HG03135 (cell line): ENCODE measurements around the gene FAM149A.
A peak's percentile ranks its signal among the peaks of the same experiment; 100 is the strongest.

Experiments
- ATAC-seq: cut with Tn5 transposase; IDR thresholded peaks from one replicate; pipeline ENCODE4 v1.9.1; 2021; ENCODE audit warnings: mild to moderate bottlenecking, moderate library complexity; ENCODE audit not compliant: unreplicated experiment

FAM149A gene

DNA sequence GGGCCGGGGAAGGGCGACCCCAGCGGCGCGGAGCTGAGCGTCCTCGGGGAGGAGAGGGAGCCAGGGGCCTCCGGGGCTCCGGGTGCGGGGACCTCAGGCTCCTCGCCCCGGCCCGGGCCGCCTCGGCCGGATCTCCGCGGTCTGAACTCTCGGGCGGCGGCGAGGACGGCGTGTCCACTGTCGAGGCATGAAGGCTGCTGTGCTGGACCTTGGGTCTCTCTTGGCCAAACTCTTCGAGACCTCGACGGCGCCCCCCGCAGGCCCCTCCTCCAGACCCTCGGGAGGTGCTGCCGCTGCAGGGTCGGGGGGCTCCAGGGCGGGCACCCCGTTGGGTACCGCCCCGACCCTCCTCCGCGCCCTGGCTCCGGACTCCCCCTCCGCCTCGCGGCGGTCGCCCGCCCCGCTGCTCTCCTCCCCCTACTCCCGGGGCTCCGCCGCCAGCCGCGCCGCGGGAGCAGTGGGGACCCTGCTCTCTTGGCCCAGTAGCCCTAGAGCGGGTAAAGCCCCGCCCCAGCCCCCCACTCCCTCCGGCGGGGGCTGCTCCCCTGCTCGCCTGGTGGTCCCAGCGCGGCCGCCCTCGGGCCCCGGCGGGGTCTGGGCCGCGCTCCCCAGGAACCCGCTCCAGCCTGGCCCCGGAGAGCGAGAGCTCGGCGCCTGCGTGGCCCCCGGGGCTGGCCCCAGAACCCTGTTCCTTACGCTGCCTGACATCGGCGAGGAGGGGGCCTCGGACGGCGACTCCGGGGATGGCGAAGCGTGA lies 564 bp downstream of the FAM149A start:
- peak; percentile 33 for ATAC-seq

- ATAC-seq: no peak
These were observed 1.3 kb downstream of the FAM149A start for GRCh38 chr4:186105647-186106321.

GRCh38 chr4:186107947-186108346 lies 3.4 kb downstream of the FAM149A start:
- no peak for ATAC-seq

- no peak for ATAC-seq
These were observed 3.9 kb downstream of the FAM149A start for GRCh38 chr4:186108391-186108790.

GRCh38 chr4:186109245-186109644 lies 4.7 kb downstream of the FAM149A start:
- no peak for ATAC-seq

GRCh38 chr4:186116697-186117096 lies 12.2 kb downstream of the FAM149A start:
- ATAC-seq: no peak

GRCh38 chr4:186118582-186118981 lies 14.1 kb downstream of the FAM149A start:
- ATAC-seq: no peak

GRCh38 chr4:186121057-186121456 lies 16.6 kb downstream of the FAM149A start:
- no peak for ATAC-seq

DNA sequence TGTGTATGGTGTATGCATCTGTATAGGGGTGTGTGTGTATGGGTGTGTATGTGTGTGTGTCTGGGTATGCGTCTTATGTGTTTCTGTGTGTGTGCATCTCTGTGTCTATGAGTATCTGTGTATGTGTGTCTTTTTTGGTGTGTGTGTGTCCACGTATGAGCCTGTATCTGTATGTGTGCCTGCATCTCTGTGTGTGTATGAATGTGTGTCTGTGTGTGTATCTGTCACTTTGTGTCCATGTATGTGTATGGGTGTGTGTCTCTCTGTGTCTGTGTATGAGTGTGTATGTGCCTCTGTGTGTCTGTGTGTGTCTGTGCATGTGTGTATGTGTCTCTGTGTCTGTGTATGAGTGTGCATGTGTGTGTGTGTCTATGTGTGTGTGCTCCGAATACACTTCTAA lies 24.3 kb downstream of the FAM149A start:
- ATAC-seq: no peak

GRCh38 chr4:186131935-186132334 lies 27.4 kb downstream of the FAM149A start:
- no peak for ATAC-seq

DNA sequence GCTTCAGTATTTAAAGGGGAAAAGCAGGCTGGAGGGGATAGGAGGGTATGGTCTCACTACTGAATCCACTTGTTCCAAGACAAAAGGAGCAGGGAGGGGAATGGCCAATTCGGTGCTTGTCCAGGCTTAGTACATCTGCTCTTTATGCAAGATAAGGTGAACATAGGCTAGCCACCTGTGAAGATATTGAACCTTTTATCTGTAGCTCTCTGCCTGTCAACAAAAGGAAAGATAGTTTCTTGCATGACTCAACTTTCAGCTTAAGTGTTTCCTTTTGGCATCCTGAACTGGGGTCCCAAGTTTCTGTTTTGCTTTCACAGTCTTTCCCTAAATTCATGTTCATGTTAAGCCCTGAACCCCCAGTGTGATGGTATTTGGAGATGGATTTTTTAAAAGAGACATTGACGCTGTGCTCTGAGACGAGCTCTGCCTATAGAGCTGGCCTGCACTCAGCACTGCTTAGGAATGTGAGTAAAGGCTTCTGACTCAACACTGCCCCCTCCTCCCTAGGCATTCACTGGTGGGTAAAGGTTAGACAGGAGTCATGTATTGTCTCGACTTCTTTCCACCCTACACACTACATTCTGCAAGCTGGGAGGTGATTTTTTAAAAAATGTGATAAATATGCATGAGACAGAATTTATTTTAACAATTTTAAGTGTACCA lies 28.2 kb downstream of the FAM149A start:
- ATAC-seq: no peak

DNA sequence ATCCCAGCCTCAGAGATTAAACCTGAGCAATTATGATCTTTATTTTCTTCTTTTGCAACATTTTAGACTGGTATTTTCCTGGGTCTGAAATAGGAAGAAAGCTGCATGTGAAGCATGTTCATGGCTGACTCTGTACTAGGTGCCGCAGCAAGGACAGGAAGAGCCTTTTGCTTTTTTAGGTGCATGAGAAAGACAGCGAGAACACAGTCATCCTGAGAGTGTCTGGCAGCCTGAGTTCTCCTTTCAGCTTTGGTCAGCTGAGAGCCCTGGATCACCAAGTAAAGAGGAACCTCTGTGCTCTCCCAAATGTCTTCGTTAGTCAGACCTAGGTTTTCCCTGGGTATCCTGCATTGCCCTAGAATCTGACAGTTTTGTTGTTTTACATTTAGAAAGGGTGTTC lies 29.8 kb downstream of the FAM149A start:
- peak; percentile 99 for ATAC-seq

GRCh38 chr4:186134861-186135260 lies 30.4 kb downstream of the FAM149A start:
- ATAC-seq: no peak

DNA sequence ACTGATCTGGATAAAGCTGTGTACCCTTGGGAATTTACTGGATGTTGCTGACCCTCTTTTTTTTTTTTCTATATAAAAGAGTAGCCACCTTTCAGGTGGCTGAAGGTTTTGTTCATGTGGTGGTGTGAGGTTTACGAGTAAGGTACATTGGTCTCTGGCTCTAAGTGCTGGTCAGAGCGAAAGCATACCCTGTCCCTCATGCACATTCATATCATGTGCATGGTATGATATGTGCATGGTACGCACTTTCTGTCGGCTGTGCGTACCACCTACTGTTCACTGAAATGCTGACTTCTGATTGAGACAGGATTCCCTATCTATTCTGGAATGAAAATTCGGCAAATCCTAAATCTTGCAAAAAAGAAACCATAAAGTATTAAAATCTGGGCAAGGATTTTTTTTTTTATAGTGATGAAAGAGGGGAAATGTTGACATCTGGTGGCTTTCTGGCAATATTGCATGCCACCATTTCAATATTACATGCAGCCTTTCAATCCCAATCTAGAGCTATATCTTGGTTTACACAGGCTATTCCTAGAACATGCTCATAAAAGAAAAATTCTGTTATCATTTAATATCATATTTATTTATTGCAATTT lies 32.8 kb downstream of the FAM149A start:
- ATAC-seq: no peak

GRCh38 chr4:186144198-186144945 lies 39.9 kb downstream of the FAM149A start:
- peak; percentile 53 for ATAC-seq

DNA sequence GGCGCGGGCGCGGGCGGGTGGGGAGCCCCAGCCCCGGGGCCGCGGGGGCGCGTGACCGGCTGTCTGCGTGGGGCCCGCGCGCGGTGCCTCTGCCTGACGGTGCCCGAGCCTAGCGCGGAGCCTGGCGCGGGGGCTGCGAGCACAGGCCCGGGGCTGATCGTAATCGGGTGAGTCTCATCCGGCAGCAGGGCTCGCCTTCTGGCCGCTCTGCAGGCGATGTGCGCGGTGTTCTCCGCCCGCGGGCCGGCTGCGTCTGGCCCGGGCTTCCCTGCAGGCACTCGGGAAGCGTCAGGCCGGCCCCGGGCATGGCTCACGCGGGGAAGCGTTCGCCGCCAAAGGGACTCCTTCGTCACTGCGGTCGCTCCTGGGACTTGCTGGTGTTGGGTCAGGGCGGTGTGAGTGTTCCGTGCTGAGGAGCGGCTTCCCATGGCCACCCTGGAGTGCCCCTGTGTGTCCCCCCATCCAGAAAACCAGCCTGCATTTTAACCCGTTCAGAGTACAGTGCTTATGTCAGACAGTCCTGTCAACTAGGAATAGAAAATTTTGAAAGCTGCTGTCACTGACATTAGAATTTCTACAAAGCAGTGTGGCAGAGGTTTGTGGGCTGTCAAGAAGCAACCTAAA lies 40.6 kb downstream of the FAM149A start:
- ATAC-seq: peak; percentile 35

DNA sequence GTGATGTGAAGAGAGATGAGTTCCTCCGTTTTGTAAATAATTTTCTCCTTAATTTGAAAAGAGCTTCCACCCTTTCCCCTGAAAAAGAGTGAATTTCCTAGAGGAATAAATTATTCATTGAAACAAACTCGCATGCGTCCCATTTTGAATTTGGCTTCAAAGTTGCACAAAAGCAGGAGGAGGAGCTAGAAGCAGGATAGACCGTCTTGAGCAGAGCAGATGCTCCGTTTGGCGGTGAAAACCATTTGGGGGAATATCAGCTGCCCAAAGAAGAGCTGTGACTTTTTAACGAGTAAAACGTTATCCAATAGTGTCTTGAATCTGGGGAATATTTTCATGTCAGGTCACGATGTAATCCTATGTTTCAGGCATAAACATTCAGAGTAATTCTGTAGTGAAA lies 42.0 kb downstream of the FAM149A start:
- ATAC-seq: no peak

- no peak for ATAC-seq
These were observed 44.0 kb downstream of the FAM149A start for GRCh38 chr4:186148336-186148975.

DNA sequence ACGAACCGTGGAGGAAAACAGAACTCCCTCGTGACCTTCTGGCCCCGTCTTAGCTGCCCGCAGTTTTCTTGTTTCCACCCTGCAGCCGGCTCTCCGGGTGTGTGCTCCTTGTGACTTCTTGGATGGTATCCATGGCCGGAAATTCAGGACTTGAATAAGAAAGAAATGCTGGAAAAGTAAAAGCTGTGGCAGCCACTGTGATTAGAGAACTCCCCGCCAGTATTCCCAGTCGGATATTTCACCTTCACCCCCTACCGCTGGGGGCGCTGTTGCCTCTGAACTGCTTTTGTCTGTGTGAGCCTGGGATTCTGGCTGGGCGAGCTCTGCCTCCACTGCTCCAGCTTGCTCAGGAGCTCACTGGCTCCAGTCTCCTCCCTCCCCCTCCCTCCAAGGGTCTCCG lies 45.4 kb downstream of the FAM149A start:
- ATAC-seq: no peak

GRCh38 chr4:186150926-186151325 lies 46.4 kb downstream of the FAM149A start:
- ATAC-seq: no peak
